Measurements from ENCODE around the gene OR8D1. TPM values are rescaled to one million over a fixed set of nuclear protein-coding genes. Genes with fewer than 3 reads are reported as not detected.

OR8D1 gene
- total and polyA plus RNA-seq, 9 of the 15 experiments (the other 6 are each of a cell fraction or from before 2014, with no cell fraction given) = 0.08 to 0.55 TPM; not detected in 7

DNA sequence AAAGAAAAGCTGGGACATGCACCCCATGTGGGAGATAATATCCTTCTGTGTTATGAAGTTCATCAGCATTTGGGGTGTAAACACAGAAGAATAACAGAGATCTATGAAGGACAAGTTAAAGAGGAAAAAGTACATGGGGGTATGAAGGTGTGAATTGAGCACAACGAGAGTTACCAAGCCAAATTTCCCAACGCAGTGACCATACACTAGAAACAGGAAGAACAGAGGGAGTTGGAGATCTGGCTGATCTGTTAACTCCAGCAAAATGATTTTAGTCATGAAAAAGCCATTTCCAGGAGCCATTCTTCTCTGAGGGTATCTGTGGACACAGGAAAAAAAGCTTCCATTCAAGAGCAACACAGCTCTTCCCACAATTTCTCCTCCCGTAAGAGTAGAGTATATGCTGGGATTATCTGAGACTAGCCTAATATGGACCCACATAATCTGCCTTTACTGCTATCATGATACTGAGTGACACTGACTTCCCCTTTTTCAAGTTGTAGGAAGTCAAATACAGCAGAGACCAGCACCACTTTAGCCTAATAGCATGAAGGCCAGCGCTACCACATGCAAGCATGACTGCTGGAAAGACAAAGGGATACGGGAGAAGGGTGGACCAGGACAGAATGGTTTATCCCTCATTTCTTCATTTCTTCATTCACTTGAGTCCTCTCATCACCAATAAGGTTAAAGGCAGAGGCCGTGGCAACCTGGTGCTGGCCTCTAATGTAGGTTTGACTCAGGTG lies 25.8 kb upstream of the OR8D1 start (continued):
- TF ChIP-seq, protein P1, sequence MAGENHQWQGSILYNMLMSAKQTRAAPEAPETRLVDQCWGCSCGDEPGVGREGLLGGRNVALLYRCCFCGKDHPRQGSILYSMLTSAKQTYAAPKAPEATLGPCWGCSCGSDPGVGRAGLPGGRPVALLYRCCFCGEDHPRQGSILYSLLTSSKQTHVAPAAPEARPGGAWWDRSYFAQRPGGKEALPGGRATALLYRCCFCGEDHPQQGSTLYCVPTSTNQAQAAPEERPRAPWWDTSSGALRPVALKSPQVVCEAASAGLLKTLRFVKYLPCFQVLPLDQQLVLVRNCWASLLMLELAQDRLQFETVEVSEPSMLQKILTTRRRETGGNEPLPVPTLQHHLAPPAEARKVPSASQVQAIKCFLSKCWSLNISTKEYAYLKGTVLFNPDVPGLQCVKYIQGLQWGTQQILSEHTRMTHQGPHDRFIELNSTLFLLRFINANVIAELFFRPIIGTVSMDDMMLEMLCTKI (IDR thresholded peaks at IDR 0.05; ENCODE audit: partially characterized antibody) = no peak
- no peak for TF ChIP-seq SMAD3 (CRISPR knock-in tag; conservative IDR thresholded peaks at IDR 0.05)
- TF ChIP-seq PCBP1 (IDR thresholded peaks at IDR 0.05; ENCODE audit: low read depth, low read length, poor library complexity, severe bottlenecking) = no peak
- no peak for TF ChIP-seq IRF2 (CRISPR knock-in tag; IDR thresholded peaks at IDR 0.05)
- TF ChIP-seq, protein P2, sequence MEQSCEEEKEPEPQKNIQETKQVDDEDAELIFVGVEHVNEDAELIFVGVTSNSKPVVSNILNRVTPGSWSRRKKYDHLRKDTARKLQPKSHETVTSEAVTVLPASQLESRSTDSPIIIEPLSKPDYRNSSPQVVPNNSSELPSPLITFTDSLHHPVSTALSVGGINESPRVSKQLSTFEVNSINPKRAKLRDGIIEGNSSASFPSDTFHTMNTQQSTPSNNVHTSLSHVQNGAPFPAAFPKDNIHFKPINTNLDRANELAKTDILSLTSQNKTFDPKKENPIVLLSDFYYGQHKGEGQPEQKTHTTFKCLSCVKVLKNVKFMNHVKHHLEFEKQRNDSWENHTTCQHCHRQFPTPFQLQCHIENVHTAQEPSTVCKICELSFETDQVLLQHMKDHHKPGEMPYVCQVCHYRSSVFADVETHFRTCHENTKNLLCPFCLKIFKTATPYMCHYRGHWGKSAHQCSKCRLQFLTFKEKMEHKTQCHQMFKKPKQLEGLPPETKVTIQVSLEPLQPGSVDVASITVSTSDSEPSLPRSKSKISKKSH (CRISPR knock-in tag; IDR thresholded peaks at IDR 0.05) = no peak
- TF ChIP-seq, protein P3, sequence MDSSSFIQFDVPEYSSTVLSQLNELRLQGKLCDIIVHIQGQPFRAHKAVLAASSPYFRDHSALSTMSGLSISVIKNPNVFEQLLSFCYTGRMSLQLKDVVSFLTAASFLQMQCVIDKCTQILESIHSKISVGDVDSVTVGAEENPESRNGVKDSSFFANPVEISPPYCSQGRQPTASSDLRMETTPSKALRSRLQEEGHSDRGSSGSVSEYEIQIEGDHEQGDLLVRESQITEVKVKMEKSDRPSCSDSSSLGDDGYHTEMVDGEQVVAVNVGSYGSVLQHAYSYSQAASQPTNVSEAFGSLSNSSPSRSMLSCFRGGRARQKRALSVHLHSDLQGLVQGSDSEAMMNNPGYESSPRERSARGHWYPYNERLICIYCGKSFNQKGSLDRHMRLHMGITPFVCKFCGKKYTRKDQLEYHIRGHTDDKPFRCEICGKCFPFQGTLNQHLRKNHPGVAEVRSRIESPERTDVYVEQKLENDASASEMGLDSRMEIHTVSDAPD (CRISPR knock-in tag; IDR thresholded peaks at IDR 0.05) = no peak

Data from K562 (cell line).